SU-DHL-6 (cell line): ENCODE measurements around the gene CACNB4.

Experiments used
- H2AFZ ChIP-seq: fragments of 200-600 bp; sonication (generic); 2 replicates; pipeline ENCODE4 v1.6.1; 2014; ENCODE audit warnings: low read depth, mild to moderate bottlenecking, moderate library complexity, mixed read lengths, antibody characterized with exemption, low read length; ENCODE audit not compliant: severe bottlenecking
- H3F3A ChIP-seq: fragments of 200-600 bp; shearing (Covaris generic); 2 replicates; pipeline ENCODE4 v1.6.0; 2016; ENCODE audit warnings: antibody characterized with exemption, mild to moderate bottlenecking; ENCODE audit not compliant: insufficient read depth
- H3K27ac ChIP-seq: fragments of 200-600 bp; sonication (generic); 2 replicates; pipeline ENCODE4 v1.5.1; 2016; ENCODE audit warnings: low read depth, mild to moderate bottlenecking, low read length, moderate library complexity, mixed read lengths
- H3K27me3 ChIP-seq: fragments of 200-600 bp; sonication (generic), shearing (Covaris generic); 2 replicates; pipeline ENCODE4 v1.6.0; 2014; ENCODE audit warnings: mild to moderate bottlenecking, low read length
- H3K36me3 ChIP-seq: fragments of 200-600 bp; sonication (generic); 2 replicates; pipeline ENCODE4 v1.6.1; 2014; ENCODE audit warnings: mild to moderate bottlenecking, low read length, mixed read lengths
- H3K4me2 ChIP-seq: fragments of 300-600, 200-600 bp; shearing (Covaris generic), sonication (generic); 2 replicates; pipeline ENCODE4 v1.6.0; 2014; ENCODE audit warnings: low read length, low read depth, mild to moderate bottlenecking; ENCODE audit not compliant: poor library complexity, severe bottlenecking
- H3K4me3 ChIP-seq: fragments of 200-600 bp; sonication (generic); 2 replicates; pipeline ENCODE4 v1.5.1; 2014; ENCODE audit warnings: antibody characterized with exemption, low read length, mild to moderate bottlenecking, mixed read lengths; ENCODE audit not compliant: insufficient read depth, poor library complexity, severe bottlenecking
- H3K79me2 ChIP-seq: fragments of 200-600 bp; sonication (generic); 2 replicates; pipeline ENCODE4 v1.6.1; 2014; ENCODE audit warnings: mild to moderate bottlenecking, low read length, moderate library complexity; ENCODE audit not compliant: insufficient read depth
- H3K9ac ChIP-seq: fragments of 200-600 bp; sonication (generic); 2 replicates; pipeline ENCODE4 v1.7.0; 2014; ENCODE audit warnings: mild to moderate bottlenecking, low read length
- H3K9me2 ChIP-seq: fragments of 200-600 bp; sonication (generic); replicated peaks from 2 replicates; pipeline ENCODE4 v1.6.1; 2014; ENCODE audit warnings: low read length; ENCODE audit not compliant: insufficient read depth
- H3K9me3 ChIP-seq: fragments of 200-600 bp; sonication (generic); 2 replicates; pipeline ENCODE4 v1.6.1; 2014; ENCODE audit warnings: low read length, mixed read lengths; ENCODE audit not compliant: insufficient read depth
- H4K20me1 ChIP-seq: fragments of 200-600 bp; sonication (generic); 2 replicates; pipeline ENCODE4 v1.6.1; 2014; ENCODE audit warnings: low read depth, mild to moderate bottlenecking, antibody characterized with exemption, low read length, moderate library complexity, mixed read lengths
- CTCF ChIP-seq: fragments of 200-600 bp; sonication (generic); IDR thresholded peaks from one replicate; pipeline ENCODE4 v1.5.1; 2017; ENCODE audit warnings: antibody characterized with exemption, mild to moderate bottlenecking, low read length, moderate library complexity; ENCODE audit not compliant: insufficient read depth, poor library complexity, severe bottlenecking
- EZH2phosphoT487 ChIP-seq: fragments of 200-600 bp; sonication (generic), shearing (Covaris generic); conservative IDR thresholded peaks from 2 replicates; pipeline ENCODE4 v1.6.1; 2018; ENCODE audit warnings: mild to moderate bottlenecking, antibody characterized with exemption, low read length, moderate library complexity, mixed read lengths

The CACNB4 gene

GRCh38 chr2:151815821-151816489 is 282.9 kb downstream of the CACNB4 start:
- no peaks in the 10 kb centered on the region for H3K27me3 ChIP-seq
- H4K20me1 ChIP-seq = peaks cover 15% of the 10 kb centered on the region; the same call in 1 of the 2 replicates
- H3K36me3 ChIP-seq = peaks cover 29% of the 10 kb centered on the region
- no peak overlapping the region for H3K4me2 ChIP-seq
- TF ChIP-seq EZH2phosphoT487 (no peak), CTCF (no peak)
- H3K9me2 ChIP-seq = no peaks in the 10 kb centered on the region
- no peak overlapping the region for H2AFZ ChIP-seq
- peaks cover 6% of the 10 kb centered on the region; the same call in 1 of the 2 replicates for H3F3A ChIP-seq
- H3K4me3 ChIP-seq = no peak overlapping the region
- no peaks in the 10 kb centered on the region for H3K9me3 ChIP-seq
- no peak overlapping the region for H3K9ac ChIP-seq
- no peak overlapping the region for H3K27ac ChIP-seq
- peaks cover 67% of the 10 kb centered on the region for H3K79me2 ChIP-seq

- Histone ChIP-seq H3K9me3 (no peaks in the 10 kb centered on the region), H3K36me3 (peaks cover 57% of the 10 kb centered on the region), H3K9ac (no peak overlapping the region), H3K4me2 (no peak overlapping the region), H2AFZ (no peak overlapping the region), H3F3A (peaks cover 6% of the 10 kb centered on the region; the same call in 1 of the 2 replicates), H3K27me3 (no peaks in the 10 kb centered on the region), H3K27ac (no peak overlapping the region), H3K4me3 (no peak overlapping the region), H4K20me1 (peaks cover 11% of the 10 kb centered on the region; the same call in 1 of the 2 replicates), H3K9me2 (no peaks in the 10 kb centered on the region), H3K79me2 (peaks cover 18% of the 10 kb centered on the region)
- TF ChIP-seq EZH2phosphoT487 = no peak
- TF ChIP-seq CTCF = no peak
Observed at GRCh38 chr2:151810489-151810888, 288.4 kb downstream of the CACNB4 start.

- Histone ChIP-seq H3K27ac (no peak overlapping the region), H3K4me3 (no peak overlapping the region), H3K79me2 (peaks cover 9% of the 10 kb centered on the region; the same call in 1 of the 2 replicates), H2AFZ (no peak overlapping the region), H3K36me3 (peaks cover 68% of the 10 kb centered on the region), H3F3A (peaks cover 6% of the 10 kb centered on the region; the same call in 1 of the 2 replicates), H3K9me3 (no peaks in the 10 kb centered on the region), H3K27me3 (no peaks in the 10 kb centered on the region), H3K9me2 (no peaks in the 10 kb centered on the region), H3K9ac (no peak overlapping the region), H3K4me2 (no peak overlapping the region), H4K20me1 (peaks cover 11% of the 10 kb centered on the region)
- TF ChIP-seq EZH2phosphoT487 (no peak), CTCF (no peak)
Observed at GRCh38 chr2:151809073-151809383, 289.8 kb downstream of the CACNB4 start.
